Astrocyte (in vitro differentiated cells and primary cell): ENCODE results near the gene TBATA.

Experiments used
- EZH2 ChIP-seq: IDR thresholded peaks from 2 replicates; pipeline ENCODE4 v1.6.1; 2012; ENCODE audit warnings: mild to moderate bottlenecking, low read length, inconsistent platforms; ENCODE audit not compliant: insufficient read depth
- TF ChIP-seq, protein P1 (sequence below): IDR thresholded peaks from 2 replicates; pipeline ENCODE4 v1.5.1; 2011; ENCODE audit warnings: low read depth, mild to moderate bottlenecking, inconsistent platforms, low read length, moderate library complexity; ENCODE audit not compliant: insufficient read depth

DNA sequence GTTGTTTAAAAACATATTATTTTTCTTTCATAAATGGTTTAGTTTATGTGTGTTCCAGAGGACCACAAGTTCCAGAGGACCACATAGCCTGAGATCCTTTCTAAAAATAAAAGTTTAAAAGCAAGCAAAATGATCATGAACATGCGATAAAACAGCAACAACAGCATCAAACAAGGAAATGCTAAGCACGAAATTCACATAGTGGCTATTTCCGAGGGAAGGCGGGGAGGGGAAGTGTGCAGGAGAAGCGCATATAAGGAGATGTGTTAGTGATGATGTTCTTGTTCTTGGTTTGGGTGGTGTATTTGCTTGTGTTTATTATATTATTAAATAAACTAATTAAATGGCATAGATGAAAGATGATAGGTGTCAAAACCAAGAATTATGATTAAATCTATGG lies 1.2 kb downstream of the TBATA start:
- TF ChIP-seq, protein P1, sequence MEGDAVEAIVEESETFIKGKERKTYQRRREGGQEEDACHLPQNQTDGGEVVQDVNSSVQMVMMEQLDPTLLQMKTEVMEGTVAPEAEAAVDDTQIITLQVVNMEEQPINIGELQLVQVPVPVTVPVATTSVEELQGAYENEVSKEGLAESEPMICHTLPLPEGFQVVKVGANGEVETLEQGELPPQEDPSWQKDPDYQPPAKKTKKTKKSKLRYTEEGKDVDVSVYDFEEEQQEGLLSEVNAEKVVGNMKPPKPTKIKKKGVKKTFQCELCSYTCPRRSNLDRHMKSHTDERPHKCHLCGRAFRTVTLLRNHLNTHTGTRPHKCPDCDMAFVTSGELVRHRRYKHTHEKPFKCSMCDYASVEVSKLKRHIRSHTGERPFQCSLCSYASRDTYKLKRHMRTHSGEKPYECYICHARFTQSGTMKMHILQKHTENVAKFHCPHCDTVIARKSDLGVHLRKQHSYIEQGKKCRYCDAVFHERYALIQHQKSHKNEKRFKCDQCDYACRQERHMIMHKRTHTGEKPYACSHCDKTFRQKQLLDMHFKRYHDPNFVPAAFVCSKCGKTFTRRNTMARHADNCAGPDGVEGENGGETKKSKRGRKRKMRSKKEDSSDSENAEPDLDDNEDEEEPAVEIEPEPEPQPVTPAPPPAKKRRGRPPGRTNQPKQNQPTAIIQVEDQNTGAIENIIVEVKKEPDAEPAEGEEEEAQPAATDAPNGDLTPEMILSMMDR, result no peak
- no peak for TF ChIP-seq EZH2
